ENCODE measurements around the gene CPSF4L. TPM values are rescaled to one million over a fixed set of nuclear protein-coding genes. Genes with fewer than 3 reads are reported as not detected.

The CPSF4L gene
- total and polyA plus RNA-seq, 2 donors (not counting 3 experiments of a cell fraction or from before 2014, with no cell fraction given), result not detected

GRCh38 chr17:73280191-73280590 lies 18.5 kb upstream of the CPSF4L start:
- Histone ChIP-seq H3K9ac (replicated peaks; ENCODE audit: extremely low read depth, insufficient read depth, low read length) (no peak overlapping the region), H4K20me1 (replicated peaks; ENCODE audit: control insufficient read depth, extremely low read depth, insufficient read depth, low read length) (no peaks in the 10 kb centered on the region), H3K9me3 (replicated peaks; ENCODE audit: control insufficient read depth, insufficient read depth, low read length) (no peaks in the 10 kb centered on the region), H3K9me1 (replicated peaks; ENCODE audit: control insufficient read depth, extremely low read depth, insufficient read depth, low read length) (no peaks in the 10 kb centered on the region), H3K27me3 (ENCODE audit: control insufficient read depth in 2 of 2, insufficient read depth in 2 of 2, low read length in 2 of 2) (no peaks in the 10 kb centered on the region), H3K36me3 (ENCODE audit: control insufficient read depth in 2 of 2, extremely low read depth in 1 of 2, insufficient read depth in 2 of 2, low read length in 2 of 2) (peaks cover 0 to 2% of the 10 kb centered on the region in 2 experiments), H3K4me1 (ENCODE audit: control insufficient read depth, extremely low read depth, insufficient read depth, low read length) (no peaks in the 10 kb centered on the region), H3K79me2 (ENCODE audit: control insufficient read depth, insufficient read depth, low read length) (no peaks in the 10 kb centered on the region), H3K27ac (ENCODE audit: insufficient read depth, low read depth, low read length) (no peak overlapping the region), H2AFZ (ENCODE audit: low read depth, low read length) (no peak overlapping the region), H3K4me3 (replicated peaks in 1 of 3; ENCODE audit: insufficient read depth in 1 of 3, low read depth in 1 of 3, low read length in 3 of 3) (no peak overlapping the region), H3K4me2 (ENCODE audit: insufficient read depth, low read length) (no peak overlapping the region)
- ChIA-PET POLR2A (no interaction called here), CTCF (interaction anchor here (2.6 kb wide), 1 partner anchor 90 kb away, joined by 16 read pairs; no protein-coding TSS in a partner anchor)
- intact Hi-C loops (cut with micrococcal nuclease) (no loop called here), dilution Hi-C loops (cut with MboI; ENCODE audit: extremely low pct_ligation_motif_present, low sequenced_read_pairs) (no loop called here)
- no peak for DNase-seq (ENCODE audit: low read depth, low spot score)
- TF ChIP-seq FOS (IDR thresholded peaks at IDR 0.05; ENCODE audit: borderline replicate concordance, insufficient read depth, low read length) (no peak), POLR2AphosphoS5 (IDR thresholded peaks at IDR 0.05; ENCODE audit: insufficient read depth, low read depth, low read length) (no peak), POLR2A (IDR thresholded peaks at IDR 0.05; ENCODE audit: low read depth, low read length) (no peak)
- TF ChIP-seq, protein P1, sequence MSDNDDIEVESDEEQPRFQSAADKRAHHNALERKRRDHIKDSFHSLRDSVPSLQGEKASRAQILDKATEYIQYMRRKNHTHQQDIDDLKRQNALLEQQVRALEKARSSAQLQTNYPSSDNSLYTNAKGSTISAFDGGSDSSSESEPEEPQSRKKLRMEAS (IDR thresholded peaks at IDR 0.05; ENCODE audit: insufficient read depth, insufficient read length), result no peak
- TF ChIP-seq, protein P2, sequence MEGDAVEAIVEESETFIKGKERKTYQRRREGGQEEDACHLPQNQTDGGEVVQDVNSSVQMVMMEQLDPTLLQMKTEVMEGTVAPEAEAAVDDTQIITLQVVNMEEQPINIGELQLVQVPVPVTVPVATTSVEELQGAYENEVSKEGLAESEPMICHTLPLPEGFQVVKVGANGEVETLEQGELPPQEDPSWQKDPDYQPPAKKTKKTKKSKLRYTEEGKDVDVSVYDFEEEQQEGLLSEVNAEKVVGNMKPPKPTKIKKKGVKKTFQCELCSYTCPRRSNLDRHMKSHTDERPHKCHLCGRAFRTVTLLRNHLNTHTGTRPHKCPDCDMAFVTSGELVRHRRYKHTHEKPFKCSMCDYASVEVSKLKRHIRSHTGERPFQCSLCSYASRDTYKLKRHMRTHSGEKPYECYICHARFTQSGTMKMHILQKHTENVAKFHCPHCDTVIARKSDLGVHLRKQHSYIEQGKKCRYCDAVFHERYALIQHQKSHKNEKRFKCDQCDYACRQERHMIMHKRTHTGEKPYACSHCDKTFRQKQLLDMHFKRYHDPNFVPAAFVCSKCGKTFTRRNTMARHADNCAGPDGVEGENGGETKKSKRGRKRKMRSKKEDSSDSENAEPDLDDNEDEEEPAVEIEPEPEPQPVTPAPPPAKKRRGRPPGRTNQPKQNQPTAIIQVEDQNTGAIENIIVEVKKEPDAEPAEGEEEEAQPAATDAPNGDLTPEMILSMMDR (IDR thresholded peaks at IDR 0.05; ENCODE audit: extremely low read depth in 1 of 2, insufficient read depth in 1 of 2, low read depth in 1 of 2, low read length in 2 of 2), result no peak
- FAIRE-seq, result no peak
- BruUV-seq (replicated peaks), result no TSS peak

DNA sequence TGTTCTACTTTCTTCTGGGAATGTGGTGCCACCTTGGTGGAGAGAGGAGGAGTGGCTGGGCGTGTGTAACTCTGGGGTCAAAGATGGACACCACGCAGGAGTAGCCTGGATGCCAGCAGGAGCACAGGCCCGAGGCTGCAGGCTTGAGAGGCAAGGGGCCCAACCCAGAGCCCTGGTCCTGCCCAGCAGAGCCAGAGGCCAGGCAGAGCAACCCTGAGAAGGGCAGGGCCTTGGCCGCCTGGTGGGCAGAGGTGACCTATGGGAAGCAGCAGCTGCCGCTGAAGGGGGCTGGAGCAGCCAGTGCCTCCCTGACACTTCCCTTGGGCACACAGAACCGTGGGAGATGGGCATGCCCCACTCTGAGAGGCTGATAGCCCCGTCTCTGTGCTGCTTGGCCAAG lies 18.0 kb upstream of the CPSF4L start:
- Histone ChIP-seq H2AFZ (ENCODE audit: low read depth, low read length) (no peak overlapping the region), H3K9ac (replicated peaks; ENCODE audit: extremely low read depth, insufficient read depth, low read length) (no peak overlapping the region), H3K9me3 (replicated peaks; ENCODE audit: control insufficient read depth, insufficient read depth, low read length) (no peaks in the 10 kb centered on the region), H3K4me3 (replicated peaks in 1 of 3; ENCODE audit: insufficient read depth in 1 of 3, low read depth in 1 of 3, low read length in 3 of 3) (no peak overlapping the region), H3K36me3 (ENCODE audit: control insufficient read depth in 2 of 2, extremely low read depth in 1 of 2, insufficient read depth in 2 of 2, low read length in 2 of 2) (no peaks in the 10 kb centered on the region), H3K9me1 (replicated peaks; ENCODE audit: control insufficient read depth, extremely low read depth, insufficient read depth, low read length) (no peaks in the 10 kb centered on the region), H3K27ac (ENCODE audit: insufficient read depth, low read depth, low read length) (no peak overlapping the region), H3K4me2 (ENCODE audit: insufficient read depth, low read length) (no peak overlapping the region), H4K20me1 (replicated peaks; ENCODE audit: control insufficient read depth, extremely low read depth, insufficient read depth, low read length) (no peaks in the 10 kb centered on the region), H3K4me1 (ENCODE audit: control insufficient read depth, extremely low read depth, insufficient read depth, low read length) (no peaks in the 10 kb centered on the region), H3K27me3 (ENCODE audit: control insufficient read depth in 2 of 2, insufficient read depth in 2 of 2, low read length in 2 of 2) (no peaks in the 10 kb centered on the region), H3K79me2 (ENCODE audit: control insufficient read depth, insufficient read depth, low read length) (no peaks in the 10 kb centered on the region)
- TF ChIP-seq JUN (IDR thresholded peaks at IDR 0.05; ENCODE audit: borderline replicate concordance, insufficient read depth, insufficient read length, low read depth) (no peak), MYC (IDR thresholded peaks at IDR 0.05; ENCODE audit: low read depth, low read length) (no peak), EZH2 (IDR thresholded peaks at IDR 0.05; ENCODE audit: borderline replicate concordance, low read depth, low read length, severe bottlenecking) (no peak), POLR2A (IDR thresholded peaks at IDR 0.05; ENCODE audit: low read depth, low read length) (no peak), GATA2 (IDR thresholded peaks at IDR 0.05; ENCODE audit: insufficient read depth, insufficient read length, low read depth, low read length) (no peak), POLR2AphosphoS5 (IDR thresholded peaks at IDR 0.05; ENCODE audit: insufficient read depth, low read depth, low read length) (no peak), FOS (IDR thresholded peaks at IDR 0.05; ENCODE audit: borderline replicate concordance, insufficient read depth, low read length) (no peak)
- TF ChIP-seq, protein P1 (IDR thresholded peaks at IDR 0.05; ENCODE audit: insufficient read depth, insufficient read length), result no peak
- TF ChIP-seq, protein P2 (IDR thresholded peaks at IDR 0.05; ENCODE audit: extremely low read depth in 1 of 2, insufficient read depth in 1 of 2, low read depth in 1 of 2, low read length in 2 of 2), result no peak
- ChIA-PET CTCF (interaction anchor here (2.6 kb wide), 1 partner anchor 90 kb away, joined by 16 read pairs; no protein-coding TSS in a partner anchor), POLR2A (no interaction called here)
- no peak for FAIRE-seq
- intact Hi-C loops (cut with micrococcal nuclease), result no loop called here
- DNase-seq (ENCODE audit: low read depth, low spot score), result no peak
- no TSS peak for BruUV-seq (replicated peaks)
- dilution Hi-C loops (cut with MboI; ENCODE audit: extremely low pct_ligation_motif_present, low sequenced_read_pairs), result no loop called here

All from endothelial cell of umbilical vein (primary cell).